Measurements from ENCODE around the gene EXOC8.

DNA sequence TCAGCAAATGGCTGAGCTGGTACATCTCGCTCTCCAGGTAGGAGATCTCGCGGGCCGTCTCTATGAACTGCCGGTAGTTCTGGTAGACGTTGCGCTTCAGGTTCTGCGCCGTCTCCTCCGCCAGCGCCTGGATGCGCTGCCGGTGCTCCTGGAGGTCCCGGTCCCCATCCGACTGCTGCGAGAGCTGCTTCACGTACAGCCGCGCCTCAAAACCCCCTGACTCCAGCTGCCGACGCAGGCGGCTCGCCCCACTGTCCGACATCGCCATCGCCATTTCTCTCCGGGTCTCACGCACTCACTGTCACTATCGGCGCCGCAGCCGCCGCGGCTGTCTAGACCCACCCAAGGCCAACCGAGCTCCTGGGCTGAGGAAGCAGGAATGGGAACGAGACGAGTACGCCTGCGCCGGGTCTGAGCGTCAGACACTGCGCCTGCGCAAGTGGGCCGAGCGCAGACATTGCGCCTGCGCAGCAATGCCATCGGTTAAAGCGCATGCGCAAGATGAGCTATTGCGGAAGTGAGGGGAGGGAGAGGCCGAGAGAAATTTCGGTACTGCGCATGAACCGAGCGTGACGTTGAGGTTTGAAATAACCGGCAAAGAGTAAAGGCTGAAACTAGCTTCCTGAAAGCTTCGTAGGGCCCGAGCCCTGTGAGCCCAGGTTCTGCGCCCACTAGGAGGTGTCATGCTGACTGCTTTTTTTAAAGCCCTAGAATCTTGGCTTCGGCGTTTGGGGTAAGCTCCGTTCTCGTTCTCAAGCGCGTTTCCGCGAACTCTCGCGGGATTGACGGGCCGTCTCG lies at the start of gene EXOC8:
- TF ChIP-seq TAF1 (IDR thresholded peaks at IDR 0.05; ENCODE audit: borderline replicate concordance, low read depth, low read length) (peak; percentile 86), POLR2A (IDR thresholded peaks at IDR 0.05; ENCODE audit: low read depth, low read length) (peak; percentile 84), POLR2AphosphoS5 (IDR thresholded peaks at IDR 0.05; ENCODE audit: low read depth, low read length) (peak; percentile 80)
